Measurements from ENCODE around the gene HIGD1C. TPM values are rescaled to one million over a fixed set of nuclear protein-coding genes. Genes with fewer than 3 reads are reported as not detected.
"Not testable (repeated sequence)": the region's sequence is repeated elsewhere in the genome, so short reads cannot be mapped to it uniquely, and the experiment has no call there.

The HIGD1C gene
- total and polyA plus RNA-seq, 4 donors: not detected

DNA sequence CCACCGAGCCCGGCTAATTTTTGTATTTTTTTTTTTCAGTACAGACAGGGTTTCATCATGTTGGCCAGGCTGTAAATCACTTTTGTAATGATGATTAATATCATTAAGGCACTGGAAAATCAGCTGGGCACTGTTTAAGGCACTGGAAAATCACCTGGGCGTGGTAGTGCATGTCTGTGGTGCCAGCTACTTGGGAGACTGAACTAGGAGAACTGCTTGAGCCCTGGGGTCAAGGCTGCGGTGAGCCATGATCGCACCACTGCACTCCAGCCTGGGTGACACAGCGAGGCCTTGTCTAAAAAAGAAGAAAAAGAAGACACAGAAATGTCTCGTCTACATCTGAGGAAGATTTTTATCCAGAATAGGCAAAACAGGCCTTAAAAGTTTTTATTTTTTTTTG lies 61.1 kb downstream of the HIGD1C start:
- H3K4me1 ChIP-seq (ENCODE audit: control insufficient read depth in 4 of 4, insufficient read depth in 4 of 4, low read length in 3 of 4): peaks cover 0 to 8% (median 4%) of the 10 kb centered on the region in 4 donors
- no peak overlapping the region for H3K4me3 ChIP-seq (ENCODE audit: low read depth in 1 of 3, low read length in 3 of 3)
- TF ChIP-seq SP1 (IDR thresholded peaks at IDR 0.05) (no peak), RXRA (IDR thresholded peaks at IDR 0.05) (no peak), FOXA2 (IDR thresholded peaks at IDR 0.05) (no peak), HNF4G (IDR thresholded peaks at IDR 0.05) (no peak), YY1 (IDR thresholded peaks at IDR 0.05) (no peak), HNF4A (conservative IDR thresholded peaks at IDR 0.05) (no peak), TAF1 (conservative IDR thresholded peaks at IDR 0.05) (no peak), FOXA1 (IDR thresholded peaks at IDR 0.05) (no peak), NR2F2 (IDR thresholded peaks at IDR 0.05) (no peak), EGR1 (IDR thresholded peaks at IDR 0.05; ENCODE audit: low read depth in 2 of 2) (no peak), RAD21 (IDR thresholded peaks at IDR 0.05) (no peak), GABPA (IDR thresholded peaks at IDR 0.05 in 1 of 2, conservative IDR thresholded peaks at IDR 0.05 in 1 of 2) (no peak)
- TF ChIP-seq, protein P1, sequence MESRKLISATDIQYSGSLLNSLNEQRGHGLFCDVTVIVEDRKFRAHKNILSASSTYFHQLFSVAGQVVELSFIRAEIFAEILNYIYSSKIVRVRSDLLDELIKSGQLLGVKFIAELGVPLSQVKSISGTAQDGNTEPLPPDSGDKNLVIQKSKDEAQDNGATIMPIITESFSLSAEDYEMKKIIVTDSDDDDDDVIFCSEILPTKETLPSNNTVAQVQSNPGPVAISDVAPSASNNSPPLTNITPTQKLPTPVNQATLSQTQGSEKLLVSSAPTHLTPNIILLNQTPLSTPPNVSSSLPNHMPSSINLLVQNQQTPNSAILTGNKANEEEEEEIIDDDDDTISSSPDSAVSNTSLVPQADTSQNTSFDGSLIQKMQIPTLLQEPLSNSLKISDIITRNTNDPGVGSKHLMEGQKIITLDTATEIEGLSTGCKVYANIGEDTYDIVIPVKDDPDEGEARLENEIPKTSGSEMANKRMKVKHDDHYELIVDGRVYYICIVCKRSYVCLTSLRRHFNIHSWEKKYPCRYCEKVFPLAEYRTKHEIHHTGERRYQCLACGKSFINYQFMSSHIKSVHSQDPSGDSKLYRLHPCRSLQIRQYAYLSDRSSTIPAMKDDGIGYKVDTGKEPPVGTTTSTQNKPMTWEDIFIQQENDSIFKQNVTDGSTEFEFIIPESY (IDR thresholded peaks at IDR 0.05): no peak
- TF ChIP-seq, protein P2, sequence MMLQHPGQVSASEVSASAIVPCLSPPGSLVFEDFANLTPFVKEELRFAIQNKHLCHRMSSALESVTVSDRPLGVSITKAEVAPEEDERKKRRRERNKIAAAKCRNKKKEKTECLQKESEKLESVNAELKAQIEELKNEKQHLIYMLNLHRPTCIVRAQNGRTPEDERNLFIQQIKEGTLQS (IDR thresholded peaks at IDR 0.05): no peak
- TF ChIP-seq, protein P3, sequence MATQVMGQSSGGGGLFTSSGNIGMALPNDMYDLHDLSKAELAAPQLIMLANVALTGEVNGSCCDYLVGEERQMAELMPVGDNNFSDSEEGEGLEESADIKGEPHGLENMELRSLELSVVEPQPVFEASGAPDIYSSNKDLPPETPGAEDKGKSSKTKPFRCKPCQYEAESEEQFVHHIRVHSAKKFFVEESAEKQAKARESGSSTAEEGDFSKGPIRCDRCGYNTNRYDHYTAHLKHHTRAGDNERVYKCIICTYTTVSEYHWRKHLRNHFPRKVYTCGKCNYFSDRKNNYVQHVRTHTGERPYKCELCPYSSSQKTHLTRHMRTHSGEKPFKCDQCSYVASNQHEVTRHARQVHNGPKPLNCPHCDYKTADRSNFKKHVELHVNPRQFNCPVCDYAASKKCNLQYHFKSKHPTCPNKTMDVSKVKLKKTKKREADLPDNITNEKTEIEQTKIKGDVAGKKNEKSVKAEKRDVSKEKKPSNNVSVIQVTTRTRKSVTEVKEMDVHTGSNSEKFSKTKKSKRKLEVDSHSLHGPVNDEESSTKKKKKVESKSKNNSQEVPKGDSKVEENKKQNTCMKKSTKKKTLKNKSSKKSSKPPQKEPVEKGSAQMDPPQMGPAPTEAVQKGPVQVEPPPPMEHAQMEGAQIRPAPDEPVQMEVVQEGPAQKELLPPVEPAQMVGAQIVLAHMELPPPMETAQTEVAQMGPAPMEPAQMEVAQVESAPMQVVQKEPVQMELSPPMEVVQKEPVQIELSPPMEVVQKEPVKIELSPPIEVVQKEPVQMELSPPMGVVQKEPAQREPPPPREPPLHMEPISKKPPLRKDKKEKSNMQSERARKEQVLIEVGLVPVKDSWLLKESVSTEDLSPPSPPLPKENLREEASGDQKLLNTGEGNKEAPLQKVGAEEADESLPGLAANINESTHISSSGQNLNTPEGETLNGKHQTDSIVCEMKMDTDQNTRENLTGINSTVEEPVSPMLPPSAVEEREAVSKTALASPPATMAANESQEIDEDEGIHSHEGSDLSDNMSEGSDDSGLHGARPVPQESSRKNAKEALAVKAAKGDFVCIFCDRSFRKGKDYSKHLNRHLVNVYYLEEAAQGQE (IDR thresholded peaks at IDR 0.05): no peak
- TF ChIP-seq, protein P4, sequence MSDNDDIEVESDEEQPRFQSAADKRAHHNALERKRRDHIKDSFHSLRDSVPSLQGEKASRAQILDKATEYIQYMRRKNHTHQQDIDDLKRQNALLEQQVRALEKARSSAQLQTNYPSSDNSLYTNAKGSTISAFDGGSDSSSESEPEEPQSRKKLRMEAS (IDR thresholded peaks at IDR 0.05): no peak
- TF ChIP-seq, protein P5, sequence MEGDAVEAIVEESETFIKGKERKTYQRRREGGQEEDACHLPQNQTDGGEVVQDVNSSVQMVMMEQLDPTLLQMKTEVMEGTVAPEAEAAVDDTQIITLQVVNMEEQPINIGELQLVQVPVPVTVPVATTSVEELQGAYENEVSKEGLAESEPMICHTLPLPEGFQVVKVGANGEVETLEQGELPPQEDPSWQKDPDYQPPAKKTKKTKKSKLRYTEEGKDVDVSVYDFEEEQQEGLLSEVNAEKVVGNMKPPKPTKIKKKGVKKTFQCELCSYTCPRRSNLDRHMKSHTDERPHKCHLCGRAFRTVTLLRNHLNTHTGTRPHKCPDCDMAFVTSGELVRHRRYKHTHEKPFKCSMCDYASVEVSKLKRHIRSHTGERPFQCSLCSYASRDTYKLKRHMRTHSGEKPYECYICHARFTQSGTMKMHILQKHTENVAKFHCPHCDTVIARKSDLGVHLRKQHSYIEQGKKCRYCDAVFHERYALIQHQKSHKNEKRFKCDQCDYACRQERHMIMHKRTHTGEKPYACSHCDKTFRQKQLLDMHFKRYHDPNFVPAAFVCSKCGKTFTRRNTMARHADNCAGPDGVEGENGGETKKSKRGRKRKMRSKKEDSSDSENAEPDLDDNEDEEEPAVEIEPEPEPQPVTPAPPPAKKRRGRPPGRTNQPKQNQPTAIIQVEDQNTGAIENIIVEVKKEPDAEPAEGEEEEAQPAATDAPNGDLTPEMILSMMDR (IDR thresholded peaks at IDR 0.05; ENCODE audit: low read depth, low read length, missing input control): no peak
- no peaks in the 10 kb centered on the region for H3K36me3 ChIP-seq (ENCODE audit: control insufficient read depth in 4 of 4, insufficient read depth in 3 of 4, low read depth in 1 of 4, low read length in 3 of 4)
- 97% methylated on average over 7 of the region's 7 CpGs for WGBS
- H3K27me3 ChIP-seq (ENCODE audit: control insufficient read depth in 4 of 4, insufficient read depth in 4 of 4, low read length in 3 of 4): no peaks in the 10 kb centered on the region
- H3K27ac ChIP-seq (ENCODE audit: low read depth in 1 of 2, low read length in 2 of 2): no peak overlapping the region
- H3K9me3 ChIP-seq (ENCODE audit: control insufficient read depth in 4 of 4, low read length in 3 of 4): no peaks in the 10 kb centered on the region
- DNase-seq (ENCODE audit: low spot score): no peak
- no peak overlapping the region for H3K9ac ChIP-seq (ENCODE audit: low read depth in 1 of 2, low read length in 2 of 2)

DNA sequence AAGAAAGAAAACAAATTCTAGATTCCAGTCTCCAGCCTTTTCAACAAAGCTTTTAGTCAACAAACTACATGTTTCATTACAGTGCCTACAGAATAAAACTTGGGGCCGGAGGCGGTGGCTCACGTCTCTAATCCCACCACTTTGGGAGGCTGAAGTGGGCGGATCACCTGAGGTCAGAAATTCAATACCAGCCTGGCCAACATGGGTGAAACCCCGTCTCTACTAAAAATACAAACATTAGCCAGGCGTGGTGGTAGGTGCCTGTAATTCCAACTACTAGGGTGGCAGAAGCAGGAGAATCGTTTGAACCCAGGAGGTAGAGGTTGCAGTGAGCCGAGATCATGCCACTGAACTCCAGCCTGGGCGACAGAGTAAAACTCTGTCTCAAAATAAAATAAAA lies 62.1 kb downstream of the HIGD1C start:
- H3K27ac ChIP-seq (ENCODE audit: low read depth in 1 of 2, low read length in 2 of 2); H3K9me3 ChIP-seq (ENCODE audit: control insufficient read depth in 4 of 4, low read length in 3 of 4); H3K9ac ChIP-seq (ENCODE audit: low read depth in 1 of 2, low read length in 2 of 2); DNase-seq (ENCODE audit: low spot score); H3K36me3 ChIP-seq (ENCODE audit: control insufficient read depth in 4 of 4, insufficient read depth in 3 of 4, low read depth in 1 of 4, low read length in 3 of 4); H3K4me1 ChIP-seq (ENCODE audit: control insufficient read depth in 4 of 4, insufficient read depth in 4 of 4, low read length in 3 of 4); H3K27me3 ChIP-seq (ENCODE audit: control insufficient read depth in 4 of 4, insufficient read depth in 4 of 4, low read length in 3 of 4); H3K4me3 ChIP-seq (ENCODE audit: low read depth in 1 of 3, low read length in 3 of 3): not testable (repeated sequence)
- WGBS: 90% methylated on average over 9 of the region's 9 CpGs
